ENCODE measurements around the gene SLC2A4RG.

The SLC2A4RG gene

DNA sequence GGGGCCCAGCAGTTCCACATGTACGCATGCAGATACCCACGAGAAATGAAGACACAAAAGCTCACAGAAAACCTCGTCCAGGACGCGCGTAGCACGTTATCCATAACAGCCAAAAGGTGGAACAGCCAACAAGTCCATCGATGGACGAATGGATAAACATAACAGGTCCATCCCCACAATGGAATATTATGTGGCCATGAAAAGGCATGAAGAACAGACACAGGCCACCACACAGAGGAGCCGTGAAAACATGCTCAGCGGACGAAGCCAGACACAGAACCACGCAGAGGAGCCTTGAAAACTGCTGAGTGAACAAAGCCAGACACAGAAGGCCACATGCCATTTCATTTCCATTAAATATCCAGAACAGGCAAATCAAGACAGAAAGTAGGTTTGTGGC lies 38.0 kb downstream of the SLC2A4RG start:
- DNase-seq (ENCODE audit: low spot score): no peak

DNA sequence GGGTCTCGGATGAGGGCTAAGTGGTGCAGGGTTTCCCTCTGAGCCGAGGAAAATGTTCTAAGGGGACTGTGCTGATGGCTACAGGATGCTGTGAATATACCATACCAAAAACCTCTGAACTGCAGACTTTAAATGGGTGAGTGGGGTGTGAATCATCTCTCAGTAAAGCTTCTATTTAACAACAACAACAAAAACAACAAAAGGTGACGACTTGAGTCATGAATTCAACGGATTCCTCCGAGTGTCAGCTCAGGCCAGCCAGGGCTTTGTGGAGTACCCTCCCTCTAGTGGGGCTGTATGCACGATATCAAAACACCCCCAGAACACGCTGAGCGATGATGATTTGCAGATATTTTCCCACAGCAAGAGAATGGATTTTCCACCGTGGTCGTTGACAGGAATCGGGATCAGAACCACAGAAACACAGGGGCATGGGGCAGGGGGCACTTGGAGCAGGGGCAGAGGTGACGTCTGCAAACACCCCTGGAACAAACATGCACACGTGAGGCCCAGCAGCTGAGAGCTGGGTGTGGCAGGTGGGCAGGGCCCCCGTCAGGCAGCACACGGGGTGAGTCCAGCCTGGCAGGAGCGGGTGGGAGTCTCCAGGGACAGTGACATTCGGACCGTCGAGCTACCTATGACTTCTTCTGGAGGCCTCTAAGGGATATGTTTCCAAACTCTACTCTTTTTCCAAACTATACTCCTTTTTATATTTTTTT lies 38.6 kb downstream of the SLC2A4RG start:
- DNase-seq (ENCODE audit: low spot score): no peak

DNA sequence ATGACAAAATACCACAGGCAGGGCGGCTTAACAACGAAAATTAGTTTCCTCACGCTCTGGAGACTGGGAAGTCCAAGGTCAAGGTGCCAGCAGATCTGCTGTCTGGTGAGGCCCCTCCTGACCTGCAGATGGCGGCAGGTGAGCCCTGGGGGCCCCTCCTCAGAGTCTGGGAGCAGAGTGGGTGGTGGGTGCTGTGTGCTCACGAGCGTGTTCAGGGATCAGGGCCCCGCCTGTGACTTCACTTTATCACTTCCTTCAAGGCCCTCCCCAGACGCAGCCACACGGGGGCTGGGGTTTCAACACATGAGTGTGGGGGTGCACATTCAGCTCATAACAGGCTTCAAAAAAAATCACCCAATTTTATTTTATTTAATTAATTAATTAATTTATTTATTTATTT lies 39.3 kb downstream of the SLC2A4RG start:
- DNase-seq (ENCODE audit: low spot score): no peak

DNA sequence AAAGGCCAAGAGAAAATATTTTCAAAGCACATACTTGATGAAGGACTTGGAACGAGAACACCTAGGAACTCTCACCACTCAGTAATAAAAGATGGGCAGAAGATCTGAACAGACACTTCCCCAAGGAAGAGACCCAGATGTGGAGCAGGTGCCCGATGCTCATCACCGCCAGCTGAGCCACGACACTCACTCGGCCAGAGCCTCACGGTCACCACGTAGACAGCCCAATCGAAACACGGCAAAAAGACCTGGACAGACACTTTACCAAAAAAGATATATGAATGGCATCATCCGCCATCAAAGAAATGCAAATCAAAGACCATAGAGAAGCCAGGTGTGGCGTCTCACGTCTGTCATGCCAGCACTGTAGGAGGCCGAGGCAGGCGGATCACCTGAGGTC lies 41.6 kb downstream of the SLC2A4RG start:
- no peak for DNase-seq (ENCODE audit: low spot score)

DNA sequence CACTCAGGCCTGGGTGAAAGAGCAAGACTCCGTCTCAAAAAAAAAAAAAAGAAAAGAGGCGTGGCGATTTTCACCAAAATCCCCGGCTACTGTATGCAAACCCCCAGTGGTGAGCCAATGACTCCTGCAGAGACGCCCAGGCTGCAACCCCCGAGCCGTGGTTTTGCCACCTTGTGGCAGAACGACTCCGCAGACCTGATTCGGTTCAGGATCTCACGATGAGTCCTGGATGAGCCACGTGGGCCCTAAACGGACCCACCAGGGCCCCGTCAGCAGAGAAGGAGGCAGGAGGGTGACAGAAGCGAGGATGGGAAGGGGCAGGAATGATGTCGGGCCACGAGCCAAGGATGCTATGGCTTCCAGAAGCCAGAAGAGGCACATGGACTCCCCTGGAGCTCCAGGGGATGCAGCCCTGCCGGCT lies 42.5 kb downstream of the SLC2A4RG start:
- DNase-seq (ENCODE audit: low spot score): no peak

DNA sequence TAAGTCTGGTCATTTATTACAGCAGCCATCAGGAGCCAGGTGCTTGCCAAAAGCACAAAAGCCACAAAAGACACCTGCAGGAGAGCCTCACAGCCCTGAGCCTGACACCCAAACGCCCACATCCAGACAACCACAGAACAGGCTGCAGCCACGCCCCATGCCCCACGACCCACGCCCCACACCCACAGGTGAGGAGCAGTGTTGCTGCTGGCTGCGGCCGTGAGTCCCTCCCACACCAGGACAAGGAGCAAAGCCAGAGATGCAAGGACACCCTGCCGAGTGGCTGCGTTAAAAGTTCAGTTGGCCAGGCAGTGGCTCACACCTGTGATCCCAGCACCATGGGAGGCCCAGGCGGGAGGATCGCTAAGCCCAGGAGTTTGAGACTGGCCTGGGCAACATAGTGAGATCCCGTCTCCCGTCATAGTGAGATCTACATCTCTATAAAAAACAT lies 43.0 kb downstream of the SLC2A4RG start:
- DNase-seq (ENCODE audit: low spot score): no peak

DNA sequence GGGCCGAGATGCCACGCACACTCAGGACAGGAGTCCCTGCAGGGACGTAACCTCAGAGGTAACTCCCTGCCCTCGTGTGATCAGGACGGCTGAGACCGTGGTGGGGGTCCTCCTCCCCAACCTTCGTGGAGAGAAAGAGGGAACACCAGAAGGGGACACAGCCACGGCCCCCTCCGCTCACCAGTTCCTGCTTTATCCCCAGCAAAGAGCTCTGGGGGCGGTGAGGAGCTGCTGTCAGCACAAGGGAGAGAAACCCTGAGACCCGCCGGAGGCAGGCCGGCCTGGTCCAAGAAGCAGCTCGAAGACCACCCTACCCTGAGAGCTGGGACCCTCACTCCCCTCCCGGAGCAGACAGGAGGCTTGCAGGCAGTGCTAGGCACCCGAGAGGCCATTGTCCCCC lies 44.4 kb downstream of the SLC2A4RG start:
- DNase-seq (ENCODE audit: low spot score): no peak

DNA sequence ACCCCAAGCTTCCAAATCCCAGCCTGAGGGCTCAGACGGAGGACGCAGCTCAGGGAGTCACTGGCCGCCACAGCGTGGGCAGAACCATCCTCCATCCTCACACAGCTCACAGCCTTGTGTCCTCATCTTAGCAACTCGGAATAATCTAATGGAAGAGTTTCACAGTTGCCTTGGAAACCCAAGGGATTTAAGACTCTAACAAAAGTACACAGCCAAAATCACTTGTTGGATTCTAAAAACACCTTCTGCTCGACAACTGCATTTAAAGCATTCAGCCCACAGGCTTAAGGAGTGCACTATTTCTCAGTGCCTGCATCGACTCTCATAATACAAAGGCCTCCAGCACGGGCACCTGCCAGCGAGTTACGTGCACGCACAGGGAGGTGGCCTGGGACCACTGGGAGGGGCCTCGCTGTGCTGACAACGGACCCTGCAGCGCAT lies 46.1 kb downstream of the SLC2A4RG start:
- no peak for DNase-seq (ENCODE audit: low spot score)

DNA sequence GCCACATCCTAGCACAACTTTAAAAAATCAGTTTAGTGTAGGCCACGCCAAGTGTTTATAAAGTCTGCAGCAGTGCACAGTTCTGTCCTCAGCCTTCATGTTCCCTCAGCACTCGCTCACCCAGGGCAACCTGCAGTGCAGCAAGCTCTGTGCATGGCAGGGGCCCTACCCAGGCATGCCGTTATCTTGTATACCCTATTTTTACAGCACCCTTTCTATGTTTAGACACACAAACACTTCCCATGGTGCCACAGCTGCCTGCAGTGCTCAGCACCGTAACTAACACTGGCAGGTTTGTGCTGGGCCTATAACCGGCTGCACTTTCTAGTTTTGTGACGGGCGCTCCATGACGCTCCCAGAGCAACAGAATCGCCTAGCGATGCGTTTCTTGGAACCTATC lies 47.7 kb downstream of the SLC2A4RG start:
- DNase-seq (ENCODE audit: low spot score): no peak

DNA sequence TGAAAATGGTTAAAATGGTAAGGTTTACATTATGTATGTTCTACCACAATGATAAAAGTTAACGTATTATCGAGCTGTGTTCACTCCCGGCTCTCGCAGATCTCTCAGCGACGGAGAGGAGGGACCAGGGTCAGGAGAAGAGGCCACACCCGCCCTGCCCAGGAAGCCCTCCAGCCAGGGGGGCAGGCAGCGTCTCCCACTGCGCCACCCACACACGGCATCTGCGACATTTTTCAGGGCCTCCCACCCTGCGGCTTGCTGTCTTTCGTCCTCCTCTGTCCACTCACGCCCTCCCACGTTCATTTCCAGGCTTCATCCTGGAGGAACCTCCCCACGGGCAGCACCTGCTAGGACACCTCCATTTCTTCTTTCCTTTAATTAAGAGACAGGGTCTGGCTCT lies 48.2 kb downstream of the SLC2A4RG start:
- no peak for DNase-seq (ENCODE audit: low spot score)

DNA sequence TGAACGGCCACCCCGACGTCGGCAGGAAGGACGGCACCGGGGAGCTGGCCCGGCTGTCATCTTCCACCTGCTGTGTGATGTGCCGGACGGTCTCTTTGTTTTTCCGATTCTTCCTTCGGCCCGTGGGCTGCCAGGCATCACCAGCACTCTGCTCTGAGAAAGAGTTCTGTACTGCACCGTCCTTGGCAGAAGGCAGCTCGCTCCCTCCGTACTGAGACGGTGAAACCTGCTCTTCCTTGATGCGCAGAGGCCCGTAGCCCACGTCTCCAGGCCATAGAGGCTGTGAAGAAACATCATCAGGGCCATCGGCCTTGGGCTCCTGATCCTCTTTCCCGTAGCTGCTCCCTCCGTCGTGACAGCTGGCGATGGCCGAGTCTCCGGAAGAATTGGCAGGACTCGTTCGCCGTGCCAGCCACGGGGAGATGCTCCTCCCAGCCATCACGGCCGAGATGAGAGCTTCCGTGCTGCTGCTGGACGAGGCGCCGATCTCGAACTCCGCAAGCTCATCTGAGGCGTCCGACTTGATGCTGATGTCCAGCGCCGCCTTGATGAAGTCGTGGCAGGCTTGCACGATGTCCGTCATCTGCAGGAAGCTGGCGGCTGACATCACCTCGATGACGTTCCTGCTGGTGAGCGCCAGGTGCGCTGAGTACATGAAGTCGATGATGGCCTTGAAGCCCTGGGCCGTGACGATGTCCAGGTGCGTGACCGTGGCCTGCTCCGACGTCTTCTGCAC lies 50.4 kb downstream of the SLC2A4RG start:
- no peak for DNase-seq (ENCODE audit: low spot score)

DNA sequence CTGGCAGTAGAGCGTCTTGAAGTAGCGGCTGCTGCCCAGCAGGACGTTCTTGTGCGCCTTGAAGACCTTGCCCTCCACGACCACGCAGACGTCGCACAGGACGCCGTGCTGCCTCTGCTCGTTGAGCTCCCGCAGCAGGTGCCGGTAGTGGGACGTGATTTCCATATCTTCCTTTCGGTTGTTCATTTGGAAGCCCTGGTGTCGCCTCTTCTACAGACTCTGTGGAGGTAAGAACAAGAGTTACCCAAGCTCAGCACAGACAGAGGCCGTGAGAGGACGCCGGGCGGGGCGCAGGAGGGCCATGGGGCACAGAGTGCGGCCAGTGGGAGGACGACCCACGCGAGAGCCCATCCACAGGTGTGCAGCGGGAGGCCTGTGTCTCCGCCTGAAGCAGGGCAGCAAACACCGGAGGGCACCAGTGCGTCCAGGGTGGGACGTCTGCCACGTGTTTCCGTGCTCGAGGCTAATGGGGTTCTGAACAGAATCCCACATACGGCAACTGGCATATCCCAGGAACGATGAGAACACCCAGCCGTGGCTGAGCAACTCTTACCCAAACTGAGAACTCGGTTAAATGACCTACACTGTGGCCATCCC lies 51.1 kb downstream of the SLC2A4RG start:
- no peak for DNase-seq (ENCODE audit: low spot score)

DNA sequence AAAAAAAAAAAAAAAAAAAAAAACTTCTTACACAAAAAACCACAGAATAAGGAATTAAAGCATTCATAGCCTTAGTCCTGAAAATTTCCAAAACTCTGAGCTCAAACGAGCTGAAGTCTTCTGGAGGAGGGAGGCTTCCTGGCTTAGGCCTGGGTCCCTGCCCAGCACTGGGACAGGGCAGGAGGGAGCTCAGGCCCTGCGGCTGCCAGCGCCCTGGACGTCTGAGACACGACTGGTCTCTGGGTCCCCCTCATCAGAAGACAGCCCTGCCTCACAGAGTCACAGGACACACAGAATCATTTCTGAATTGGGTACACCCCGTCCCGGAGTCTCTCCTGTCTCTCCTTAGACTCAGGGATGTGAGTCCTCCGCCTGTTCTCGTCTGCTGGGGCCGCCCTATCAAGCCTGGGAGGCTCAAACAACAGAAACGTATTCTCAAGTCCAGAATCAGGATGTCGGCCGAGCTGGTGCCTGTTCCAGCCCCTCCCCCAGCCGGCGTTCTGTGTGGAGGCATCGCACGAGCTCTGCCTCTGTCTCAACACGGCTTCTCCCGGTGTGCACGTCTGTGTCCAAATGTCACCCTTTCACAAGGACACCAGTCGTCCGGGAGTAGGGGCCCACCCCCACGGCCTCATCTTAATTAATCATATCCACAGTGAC lies 52.1 kb downstream of the SLC2A4RG start:
- no peak for DNase-seq (ENCODE audit: low spot score)

DNA sequence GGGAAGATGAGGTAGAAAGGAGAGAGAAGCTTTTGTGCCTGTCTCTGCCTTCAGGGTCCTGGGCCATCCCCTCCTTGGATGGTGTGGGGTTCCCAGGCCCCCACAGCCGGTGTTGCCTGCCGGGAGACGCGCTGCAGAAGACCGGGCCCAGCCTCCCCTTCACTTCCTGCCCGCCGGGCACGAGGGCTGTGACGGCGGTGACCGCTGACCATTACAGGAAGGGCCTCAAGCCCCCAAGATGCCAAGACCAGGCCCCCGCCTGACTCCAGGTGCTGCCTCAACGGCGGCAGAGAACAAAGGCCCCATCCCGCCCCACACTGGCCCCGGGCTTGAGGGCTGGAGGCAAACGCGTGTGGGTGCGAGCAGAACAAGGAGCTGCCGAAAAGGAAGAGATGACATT lies 53.3 kb downstream of the SLC2A4RG start:
- DNase-seq (ENCODE audit: low spot score): no peak

All from GM03348 (cell line).